IMR-90 (cell line): Measurements from ENCODE around the gene ASRGL1. TPM values are rescaled to one million over a fixed set of nuclear protein-coding genes. Genes with fewer than 3 reads are reported as not detected.

Experiments used
- ATAC-seq: fragments of 200-7000 bp; cut with Tn5 transposase; 2 replicates; pipeline ENCODE4 v1.9.1; 2020; ENCODE audit warnings: low read depth, mild to moderate bottlenecking, moderate library complexity
- BruUV-seq: library from RNA; stranded (reverse); fragments of 400-500 nt; replicated peaks from 2 replicates; lab custom pipeline; 2021; lab: Mats Ljungman, UMichigan
- CTCF ChIA-PET: fragments of 300-600 bp; formaldehyde crosslinking; extraction: SDS; loops from one replicate; lab custom pipeline; 2021; ENCODE audit warnings: antibody characterized with exemption; lab: Yijun Ruan, JAX
- POLR2A ChIA-PET: fragments of 300-600 bp; sonication (Branson Sonifier 250); formaldehyde crosslinking; loops from one replicate; lab custom pipeline; 2022; ENCODE audit warnings: antibody characterized with exemption; ENCODE audit not compliant: unreplicated experiment; lab: Charles Lee
- DNase-seq: peaks from one replicate; pipeline ENCODE4 v3.0.0; 2013
- H2AFZ ChIP-seq: replicated peaks from 2 replicates; pipeline ENCODE3; 2013; ENCODE audit warnings: low read length, mild to moderate bottlenecking; ENCODE audit not compliant: poor library complexity
- H2AK5ac ChIP-seq: 2 replicates; pipeline ENCODE4 v1.6.1; 2013; ENCODE audit warnings: low read depth, low read length, inconsistent platforms
- H2AK9ac ChIP-seq: replicated peaks from 2 replicates; pipeline ENCODE3; 2013; ENCODE audit warnings: mild to moderate bottlenecking, low read depth, low read length, moderate library complexity; ENCODE audit not compliant: poor library complexity
- H2BK120ac ChIP-seq: 2 replicates; pipeline ENCODE4 v1.6.1; 2013; ENCODE audit warnings: low read depth, low read length, inconsistent platforms
- H2BK15ac ChIP-seq: 3 replicates; pipeline ENCODE4 v1.6.1; 2013; ENCODE audit warnings: low read depth, low read length, inconsistent platforms
- H2BK20ac ChIP-seq: 2 replicates; pipeline ENCODE4 v1.6.1; 2013; ENCODE audit warnings: low read depth, mild to moderate bottlenecking, inconsistent platforms, low read length, moderate library complexity
- H2BK5ac ChIP-seq: 2 replicates; pipeline ENCODE4 v1.6.1; 2013; ENCODE audit warnings: mild to moderate bottlenecking, low read depth, low read length, inconsistent platforms; ENCODE audit not compliant: poor library complexity, severe bottlenecking
- H3K14ac ChIP-seq: replicated peaks from 2 replicates; pipeline ENCODE4 v1.6.1; 2013; ENCODE audit warnings: low read depth, low read length, inconsistent platforms
- H3K18ac ChIP-seq: 2 replicates; pipeline ENCODE4 v1.6.1; 2013; ENCODE audit warnings: low read depth, low read length, control low read depth
- H3K23ac ChIP-seq: 2 replicates; pipeline ENCODE4 v1.6.1; 2013; ENCODE audit warnings: low read depth, low read length, inconsistent platforms
- H3K27ac ChIP-seq: 2 replicates; pipeline ENCODE4 v1.5.1; 2013; ENCODE audit warnings: mild to moderate bottlenecking, control low read depth, low read length; ENCODE audit not compliant: insufficient read depth
- H3K27me3 ChIP-seq: 2 replicates; pipeline ENCODE4 v1.6.1; 2013; ENCODE audit warnings: low read length; ENCODE audit not compliant: control insufficient read depth, insufficient read depth
- H3K36me3 ChIP-seq: 2 replicates; pipeline ENCODE4 v1.6.1; 2013; ENCODE audit warnings: low read length, mixed read lengths; ENCODE audit not compliant: control insufficient read depth, insufficient read depth
- H3K4ac ChIP-seq: 2 replicates; pipeline ENCODE4 v1.6.1; 2013; ENCODE audit warnings: low read depth, low read length, inconsistent platforms
- H3K4me1 ChIP-seq: 2 replicates; pipeline ENCODE4 v1.6.1; 2013; ENCODE audit warnings: low read length, mixed read lengths; ENCODE audit not compliant: control insufficient read depth, insufficient read depth
- H3K4me2 ChIP-seq: 2 replicates; pipeline ENCODE4 v1.6.1; 2013; ENCODE audit warnings: low read depth, mild to moderate bottlenecking, control low read depth, low read length, moderate library complexity
- H3K4me3 ChIP-seq: 2 replicates; pipeline ENCODE4 v1.5.1; 2013; ENCODE audit warnings: low read depth, mild to moderate bottlenecking, control low read depth, low read length, moderate library complexity; ENCODE audit not compliant: insufficient read depth
- H3K56ac ChIP-seq: 2 replicates; pipeline ENCODE4 v1.6.1; 2013; ENCODE audit warnings: low read length, inconsistent platforms; ENCODE audit not compliant: insufficient read depth; ENCODE audit errors: extremely low read depth
- H3K79me1 ChIP-seq, 2 experiments: 2 replicates each; pipeline ENCODE4 v1.6.1; 2013; ENCODE audit warnings: low read length in 2 of 2, inconsistent platforms in 1 of 2, low read depth in 1 of 2
- H3K9ac ChIP-seq: 2 replicates; pipeline ENCODE4 v1.6.1; 2013; ENCODE audit warnings: low read depth, low read length, control low read depth
- H3K9me1 ChIP-seq: 2 replicates; pipeline ENCODE4 v1.6.1; 2013; ENCODE audit warnings: low read length, inconsistent platforms; ENCODE audit not compliant: insufficient read depth
- H3K9me3 ChIP-seq: 2 replicates; pipeline ENCODE4 v1.6.1; 2013; ENCODE audit warnings: low read length; ENCODE audit not compliant: control insufficient read depth, insufficient read depth
- H4K20me1 ChIP-seq: 2 replicates; pipeline ENCODE4 v1.6.1; 2013; ENCODE audit warnings: low read length, inconsistent platforms; ENCODE audit not compliant: insufficient read depth
- H4K5ac ChIP-seq: 2 replicates; pipeline ENCODE4 v1.6.1; 2013; ENCODE audit warnings: mild to moderate bottlenecking, low read depth, low read length, control low read depth
- H4K8ac ChIP-seq, 2 experiments: 2 replicates each; pipeline ENCODE4 v1.6.1; 2013; ENCODE audit warnings: low read depth in 2 of 2, low read length in 2 of 2, control low read depth in 1 of 2, inconsistent platforms in 1 of 2
- H4K91ac ChIP-seq: 2 replicates; pipeline ENCODE4 v1.6.1; 2013; ENCODE audit warnings: low read depth, low read length, inconsistent platforms; ENCODE audit not compliant: insufficient read depth
- MAZ ChIP-seq: IDR thresholded peaks from 2 replicates; pipeline ENCODE4 v1.6.1; 2012; ENCODE audit warnings: low read depth, mild to moderate bottlenecking, low read length, improper control_type of control experiment, moderate library complexity, borderline replicate concordance
- MXI1 ChIP-seq: IDR thresholded peaks from 2 replicates; pipeline ENCODE4 v1.6.1; 2012; ENCODE audit warnings: low read depth, mild to moderate bottlenecking, low read length, moderate library complexity, borderline replicate concordance
- RCOR1 ChIP-seq: IDR thresholded peaks from 2 replicates; pipeline ENCODE4 v1.6.1; 2012; ENCODE audit warnings: mild to moderate bottlenecking, low read length, improper control_type of control experiment; ENCODE audit not compliant: insufficient replicate concordance
- SMC3 ChIP-seq: fragments of 150-350 bp; IDR thresholded peaks from 2 replicates; pipeline ENCODE4 v1.6.1; 2016; ENCODE audit warnings: low read depth, mild to moderate bottlenecking, antibody characterized with exemption, low read length, moderate library complexity
- WGBS, 2 experiments: methylation state at CpG; one replicate each; pipeline versions ENCODE4 v1.1.5 to v1.1.7; 2013; ENCODE audit warnings: missing lambda C conversion rate in 2 of 2; ENCODE audit not compliant: insufficient read length in 1 of 2; ENCODE audit errors: extremely low coverage in 2 of 2; 5-methylcytosine and 5-hydroxymethylcytosine counted together
- dilution Hi-C: fragments of 300-500 bp; cut with HindIII; formaldehyde crosslinking; loops from one replicate; pipeline ENCODE4 v1.14.3; 2018; ENCODE audit warnings: low sequenced_read_pairs; ENCODE audit not compliant: unreplicated experiment
- in situ Hi-C: fragments of 300-500 bp; cut with MboI; formaldehyde crosslinking; loops from 3 replicates; pipeline ENCODE4 v1.14.3; 2019; ENCODE audit warnings: low sequenced_read_pairs, inconsistent platforms, mixed read lengths
- intact Hi-C: fragments of 100-400 bp; cut with micrococcal nuclease; formaldehyde crosslinking; loops from 2 replicates; pipeline ENCODE4 v1.10.0; 2022
- polyA plus RNA-seq, 3 experiments: library from polyadenylated mRNA; depleted of rRNA; stranded (reverse); fragments of >200 nt; gene quantifications; 2 replicates each; pipeline ENCODE4 v1.2.3, GENCODE V29; 2012; ENCODE audit warnings: low replicate concordance in 1 of 3
- total RNA-seq: library from RNA; depleted of rRNA; stranded (reverse); fragments of >200 nt; gene quantifications from 2 replicates; pipeline ENCODE4 v1.2.3, GENCODE V29; 2012
- TF ChIP-seq, protein P1 (sequence below): fragments of 150-350 bp; IDR thresholded peaks from 2 replicates; pipeline ENCODE4 v1.6.1; 2016; ENCODE audit warnings: low read depth, mild to moderate bottlenecking, low read length, moderate library complexity, borderline replicate concordance
- TF ChIP-seq, protein P2 (sequence below): conservative IDR thresholded peaks from 2 replicates; pipeline ENCODE4 v1.5.1; 2012; ENCODE audit warnings: mild to moderate bottlenecking, low read depth, low read length, improper control_type of control experiment

ASRGL1 gene
- total and polyA plus RNA-seq, 2 of the 4 experiments (the other 2 are of a cell fraction): 0.72 TPM; not detected in 1

DNA sequence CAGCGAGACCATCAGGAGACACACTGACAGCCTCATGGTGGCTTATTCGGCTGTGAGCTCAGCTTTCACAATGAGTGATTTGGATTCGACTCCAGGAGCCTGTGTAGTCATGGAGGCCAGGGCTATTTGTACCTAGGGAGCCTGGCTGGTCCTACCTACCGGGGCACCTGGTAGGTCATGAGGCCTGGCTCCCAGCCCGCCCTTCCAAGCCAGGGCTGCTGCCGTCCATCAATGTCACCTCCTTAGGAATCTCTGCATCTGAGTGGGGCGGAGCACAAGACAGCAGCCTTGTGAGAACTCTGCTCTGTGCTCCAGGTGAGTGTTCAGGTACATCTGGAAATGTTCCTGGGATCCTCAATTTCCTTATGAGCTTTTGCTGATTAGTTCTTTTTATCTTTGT lies 38.3 kb upstream of the ASRGL1 start, which contains the start of gene SCGB1D4:
Gene SCGB1D4, minus strand, starts transcription at position 101 of the 400 bp plus-strand sequence. Its CDS starts 65 bp downstream, at position 36.
- Histone ChIP-seq H3K27ac (no peak within 1 kb of the TSS), H3K4me2 (no peak within 1 kb of the TSS), H3K4me3 (no peak within 1 kb of the TSS), H2AFZ (no peak within 1 kb of the TSS), H4K8ac (no peak within 1 kb of the TSS), H3K9ac (no peak within 1 kb of the TSS), H4K5ac (no peak within 1 kb of the TSS), H3K23ac (no peak within 1 kb of the TSS), H2BK120ac (no peak within 1 kb of the TSS), H4K20me1 (no peaks in the 10 kb centered on the region), H3K9me1 (0 out of 2 replicates have a peak, but pooled peaks cover 3% of the 10 kb centered on the region), H3K79me1 (no peaks in the 10 kb centered on the region), H2BK20ac (no peak within 1 kb of the TSS), H3K27me3 (peaks cover 4% of the 10 kb centered on the region; the same call in 1 of the 2 replicates), H2AK9ac (no peak within 1 kb of the TSS), H4K91ac (no peak within 1 kb of the TSS), H3K9me3 (no peaks in the 10 kb centered on the region), H2BK5ac (no peak within 1 kb of the TSS), H2BK15ac (no peak within 1 kb of the TSS), H3K18ac (no peak within 1 kb of the TSS), H3K56ac (no peak within 1 kb of the TSS), H3K36me3 (no peaks in the 10 kb centered on the region), H3K4ac (no peak within 1 kb of the TSS), H2AK5ac (no peak within 1 kb of the TSS), H3K4me1 (no peaks in the 10 kb centered on the region), H3K14ac (no peak within 1 kb of the TSS)
- ATAC-seq (no peak), DNase-seq (no peak)
- ChIA-PET CTCF (no interaction called here), POLR2A (interaction anchor here (0.6 kb wide), 1 partner anchor 1468 kb away, joined by 8 read pairs; no protein-coding TSS in a partner anchor)
- intact Hi-C loops (no loop called here), dilution Hi-C loops (no loop called here), in situ Hi-C loops (no loop called here)
- 50% methylated on average over 1 of the region's 7 CpGs; no CpG with 5 or more reads in 1 of the 2 experiments for WGBS, 2 experiments
- no peak for TF ChIP-seq RCOR1
- TF ChIP-seq MAZ: no peak
- TF ChIP-seq MXI1: no peak
- TF ChIP-seq, protein P1, sequence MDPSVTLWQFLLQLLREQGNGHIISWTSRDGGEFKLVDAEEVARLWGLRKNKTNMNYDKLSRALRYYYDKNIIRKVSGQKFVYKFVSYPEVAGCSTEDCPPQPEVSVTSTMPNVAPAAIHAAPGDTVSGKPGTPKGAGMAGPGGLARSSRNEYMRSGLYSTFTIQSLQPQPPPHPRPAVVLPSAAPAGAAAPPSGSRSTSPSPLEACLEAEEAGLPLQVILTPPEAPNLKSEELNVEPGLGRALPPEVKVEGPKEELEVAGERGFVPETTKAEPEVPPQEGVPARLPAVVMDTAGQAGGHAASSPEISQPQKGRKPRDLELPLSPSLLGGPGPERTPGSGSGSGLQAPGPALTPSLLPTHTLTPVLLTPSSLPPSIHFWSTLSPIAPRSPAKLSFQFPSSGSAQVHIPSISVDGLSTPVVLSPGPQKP: no peak
- TF ChIP-seq, protein P2, sequence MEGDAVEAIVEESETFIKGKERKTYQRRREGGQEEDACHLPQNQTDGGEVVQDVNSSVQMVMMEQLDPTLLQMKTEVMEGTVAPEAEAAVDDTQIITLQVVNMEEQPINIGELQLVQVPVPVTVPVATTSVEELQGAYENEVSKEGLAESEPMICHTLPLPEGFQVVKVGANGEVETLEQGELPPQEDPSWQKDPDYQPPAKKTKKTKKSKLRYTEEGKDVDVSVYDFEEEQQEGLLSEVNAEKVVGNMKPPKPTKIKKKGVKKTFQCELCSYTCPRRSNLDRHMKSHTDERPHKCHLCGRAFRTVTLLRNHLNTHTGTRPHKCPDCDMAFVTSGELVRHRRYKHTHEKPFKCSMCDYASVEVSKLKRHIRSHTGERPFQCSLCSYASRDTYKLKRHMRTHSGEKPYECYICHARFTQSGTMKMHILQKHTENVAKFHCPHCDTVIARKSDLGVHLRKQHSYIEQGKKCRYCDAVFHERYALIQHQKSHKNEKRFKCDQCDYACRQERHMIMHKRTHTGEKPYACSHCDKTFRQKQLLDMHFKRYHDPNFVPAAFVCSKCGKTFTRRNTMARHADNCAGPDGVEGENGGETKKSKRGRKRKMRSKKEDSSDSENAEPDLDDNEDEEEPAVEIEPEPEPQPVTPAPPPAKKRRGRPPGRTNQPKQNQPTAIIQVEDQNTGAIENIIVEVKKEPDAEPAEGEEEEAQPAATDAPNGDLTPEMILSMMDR: no peak
- TF ChIP-seq SMC3: no peak
- BruUV-seq: no TSS peak
